NOMO-1 (cell line): ENCODE data around the gene BTBD19.
A peak's percentile ranks its signal among the peaks of the same experiment; 100 is the strongest.
"Not testable (repeated sequence)": the region's sequence is repeated elsewhere in the genome, so short reads cannot be mapped to it uniquely, and the experiment has no call there.

Source experiments
- DNase-seq, 2 experiments: peaks; one replicate each; lab custom pipeline; 2025; ENCODE audit not compliant: unreplicated experiment in 2 of 2; lab: John Stamatoyannopoulos, UW

BTBD19 gene, protein sequence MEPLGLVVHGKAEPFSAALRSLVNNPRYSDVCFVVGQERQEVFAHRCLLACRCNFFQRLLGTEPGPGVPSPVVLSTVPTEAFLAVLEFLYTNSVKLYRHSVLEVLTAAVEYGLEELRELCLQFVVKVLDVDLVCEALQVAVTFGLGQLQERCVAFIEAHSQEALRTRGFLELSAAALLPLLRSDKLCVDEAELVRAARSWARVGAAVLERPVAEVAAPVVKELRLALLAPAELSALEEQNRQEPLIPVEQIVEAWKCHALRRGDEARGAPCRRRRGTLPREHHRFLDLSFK

GRCh38 chr1:44808063-44808937 lies at the start of gene BTBD19:
Gene BTBD19 (plus strand): TSS chr1:44808523. CDS start chr1:44808821, 298 bp downstream.
- DNase-seq: peak; percentile 20 to 23

- DNase-seq: no peak
Measured at GRCh38 chr1:44759077-44759476, 49.2 kb upstream of the BTBD19 start.

GRCh38 chr1:44760876-44761275 lies 47.4 kb upstream of the BTBD19 start:
- DNase-seq: no peak

GRCh38 chr1:44766421-44766820 lies 41.9 kb upstream of the BTBD19 start:
- DNase-seq: not testable (repeated sequence)

DNA sequence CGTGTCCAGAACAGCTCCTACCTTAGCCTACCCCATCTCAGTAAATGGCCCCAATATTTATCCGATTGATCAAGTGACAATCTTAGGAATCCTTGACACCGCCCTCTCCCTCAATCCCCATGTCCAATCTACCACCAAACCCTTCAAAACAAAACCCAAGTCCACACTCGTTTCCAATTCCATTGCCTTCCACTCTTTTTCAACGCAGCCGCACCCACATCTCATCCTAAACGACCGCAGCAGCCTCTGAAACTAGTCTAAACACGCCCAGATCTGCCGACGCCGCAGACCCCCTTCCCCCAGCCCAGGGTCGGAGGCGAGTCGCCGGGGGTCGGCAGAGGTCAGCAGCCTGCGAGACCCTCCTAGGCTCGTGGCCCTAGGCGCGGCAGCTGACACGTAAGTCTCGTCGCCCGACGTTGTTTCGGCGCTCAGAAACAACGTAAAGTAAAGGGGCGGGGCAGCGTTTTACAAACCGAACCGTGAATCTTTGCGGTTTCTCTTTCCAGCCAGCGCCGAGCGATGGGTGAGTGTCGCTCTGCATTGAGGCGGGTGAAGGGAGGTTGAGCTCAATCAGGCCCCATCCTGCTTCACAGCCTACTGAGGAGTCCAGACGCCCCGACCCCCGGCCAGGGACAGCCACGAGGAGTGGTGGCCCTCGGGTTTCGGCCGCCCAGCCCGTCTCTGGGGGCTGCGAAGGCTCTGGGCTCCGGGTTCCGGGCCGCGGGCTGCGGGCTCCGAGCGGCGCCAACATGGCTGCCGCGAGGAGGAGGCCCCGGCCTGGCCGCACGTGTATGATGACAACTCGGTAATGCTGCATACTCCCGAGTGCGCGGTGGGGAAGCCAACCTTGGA lies 33.0 kb upstream of the BTBD19 start, which contains the start of gene RPS8:
Gene RPS8 (plus strand): TSS at position 463 of the 852 bp plus-strand sequence. CDS start 57 bp downstream, at position 520.
- DNase-seq: peak; percentile 85 to 87

DNA sequence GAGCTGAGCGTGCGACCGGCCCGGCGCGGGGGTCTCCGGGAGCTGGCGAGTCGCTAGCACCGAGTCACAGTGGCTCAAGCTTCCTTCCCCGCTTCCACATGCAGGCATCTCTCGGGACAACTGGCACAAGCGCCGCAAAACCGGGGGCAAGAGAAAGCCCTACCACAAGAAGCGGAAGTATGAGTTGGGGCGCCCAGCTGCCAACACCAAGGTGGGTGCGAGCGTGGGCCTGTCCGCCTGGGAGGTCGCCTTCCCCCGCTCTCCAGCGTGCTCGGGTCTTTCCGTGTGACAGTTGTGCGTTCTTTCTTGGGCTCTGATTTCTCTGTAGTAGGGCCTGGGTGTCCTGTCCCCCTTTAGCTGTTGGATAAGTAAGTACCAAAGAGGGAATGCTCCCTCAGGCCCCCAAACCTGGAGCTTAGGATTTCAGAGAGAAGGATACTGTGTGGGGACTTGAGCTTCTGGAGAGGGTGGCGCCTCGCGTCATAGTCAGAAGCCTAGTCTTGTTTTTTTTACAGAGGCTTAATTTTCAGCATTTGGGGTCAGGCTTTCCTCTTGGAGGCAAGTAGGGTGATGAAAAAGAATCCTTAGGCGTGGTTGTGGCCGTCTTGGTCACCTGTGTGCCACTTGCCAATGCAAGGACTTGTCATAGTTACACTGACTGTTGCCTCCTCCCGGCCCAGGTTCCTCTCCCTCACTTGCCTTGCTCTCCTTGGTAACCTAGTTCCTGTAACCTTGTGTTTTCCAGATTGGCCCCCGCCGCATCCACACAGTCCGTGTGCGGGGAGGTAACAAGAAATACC lies 32.2 kb upstream of the BTBD19 start:
- DNase-seq: peak in 1 of 2 experiments; percentile 25

DNA sequence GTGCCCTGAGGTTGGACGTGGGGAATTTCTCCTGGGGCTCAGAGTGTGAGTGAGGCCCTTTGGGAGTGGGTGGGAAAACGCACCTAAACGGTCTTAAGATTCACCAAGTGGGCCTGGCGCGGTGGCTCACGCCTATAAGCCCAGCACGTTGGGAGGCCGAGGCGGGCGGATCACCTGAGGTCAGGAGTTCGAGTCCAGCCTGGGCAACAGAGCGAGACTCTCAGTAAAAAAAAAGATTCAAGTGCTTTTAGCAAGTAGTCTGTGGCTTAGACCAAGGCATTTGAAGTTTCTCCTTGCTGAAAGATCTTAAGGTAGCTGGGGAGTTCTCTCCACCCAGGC lies 31.6 kb upstream of the BTBD19 start:
- no peak for DNase-seq

GRCh38 chr1:44777547-44777946 lies 30.8 kb upstream of the BTBD19 start:
- no peak for DNase-seq

DNA sequence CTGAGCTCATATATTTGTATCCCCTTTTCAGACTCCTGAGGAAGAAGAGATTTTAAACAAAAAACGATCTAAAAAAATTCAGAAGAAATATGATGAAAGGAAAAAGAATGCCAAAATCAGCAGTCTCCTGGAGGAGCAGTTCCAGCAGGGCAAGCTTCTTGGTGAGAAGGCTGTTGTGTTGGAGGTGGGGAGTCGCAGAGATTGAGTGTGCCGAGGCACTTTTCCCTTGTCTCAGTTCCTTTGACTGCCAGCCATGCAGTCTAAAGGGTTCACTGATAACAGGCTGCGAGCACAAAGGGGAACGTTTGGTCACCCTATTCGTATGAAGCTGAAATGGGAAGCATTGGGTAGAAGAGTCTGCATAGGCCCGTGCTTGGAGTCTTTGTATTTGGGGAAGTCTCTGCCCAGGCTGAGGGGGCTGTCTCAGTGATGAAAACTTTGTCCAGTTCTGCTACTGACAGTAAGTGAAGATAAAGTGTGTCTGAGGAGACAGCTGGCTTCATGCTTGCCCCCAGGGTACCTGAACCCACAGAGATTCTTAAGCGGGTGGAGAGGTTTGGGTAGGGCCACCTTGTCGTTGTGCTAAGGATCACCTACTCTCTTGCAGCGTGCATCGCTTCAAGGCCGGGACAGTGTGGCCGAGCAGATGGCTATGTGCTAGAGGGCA lies 30.2 kb upstream of the BTBD19 start:
- peak in 1 of 2 experiments; percentile 21 for DNase-seq

DNA sequence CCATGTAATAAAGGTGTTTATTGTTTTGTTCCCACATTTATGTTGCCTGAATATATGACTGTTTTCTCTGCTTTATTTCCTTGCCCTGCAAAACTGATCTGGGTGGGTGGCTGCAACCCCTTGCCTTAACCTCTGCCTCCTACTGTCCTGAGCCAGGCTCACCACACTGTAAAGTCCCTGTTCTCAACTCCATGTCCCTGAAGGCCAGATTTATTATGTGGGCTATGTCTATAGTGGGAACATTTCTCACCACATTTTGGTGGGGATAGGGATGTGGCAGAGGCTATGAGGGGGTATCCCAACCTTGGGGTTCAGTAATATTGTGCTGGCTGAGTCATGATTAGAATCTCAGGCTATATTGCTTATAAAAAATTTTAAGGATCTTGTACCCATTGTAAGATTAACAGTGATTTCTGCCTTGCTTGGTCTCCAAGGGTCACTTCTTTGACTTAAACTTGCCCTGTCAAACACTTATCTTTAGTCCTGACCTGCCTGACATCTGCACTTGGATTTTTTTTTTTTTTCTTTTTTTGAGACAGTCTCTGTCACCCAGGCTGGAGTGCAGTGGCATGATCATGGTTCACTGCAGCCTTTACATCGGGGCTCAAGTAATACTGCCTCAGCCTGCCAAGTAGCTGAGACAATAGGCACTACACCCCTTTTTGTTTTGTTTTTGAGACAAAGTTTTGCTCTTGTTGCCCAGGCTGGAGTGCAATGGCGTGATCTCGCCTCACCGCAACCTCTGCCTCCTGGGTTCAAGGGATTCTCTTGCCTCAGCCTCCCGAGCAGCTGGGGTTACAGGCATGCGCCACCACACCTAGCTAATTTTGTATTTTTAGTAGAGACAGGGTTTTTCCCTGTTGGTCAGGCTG lies 29.4 kb upstream of the BTBD19 start:
- no peak for DNase-seq

GRCh38 chr1:44780583-44781121 lies 27.7 kb upstream of the BTBD19 start:
- no peak for DNase-seq

DNA sequence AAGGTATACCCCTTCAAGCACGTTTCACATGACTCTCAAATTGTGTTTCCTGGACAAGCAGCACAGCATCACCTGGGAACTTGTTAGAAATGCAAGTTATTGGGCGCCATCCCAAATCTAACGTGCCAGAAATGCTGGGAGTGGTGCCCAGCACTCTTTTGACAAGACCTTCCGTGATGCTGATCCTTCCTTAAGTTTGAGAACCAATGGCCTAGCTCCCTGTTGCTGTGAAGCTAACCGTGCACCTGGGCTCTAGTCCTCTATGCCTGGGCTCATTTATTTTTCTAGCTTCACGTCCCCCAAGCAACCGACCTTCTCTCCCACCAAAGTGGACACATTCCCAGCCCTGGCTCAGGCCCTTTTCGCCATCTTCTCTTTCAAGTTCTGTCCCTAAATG lies 24.6 kb upstream of the BTBD19 start:
- no peak for DNase-seq

- no peak for DNase-seq
Measured at GRCh38 chr1:44784094-44785028, 24.0 kb upstream of the BTBD19 start.

GRCh38 chr1:44785029-44785380 lies 23.3 kb upstream of the BTBD19 start:
- no peak for DNase-seq

- DNase-seq: no peak
Measured at GRCh38 chr1:44785501-44786137, 22.7 kb upstream of the BTBD19 start.

GRCh38 chr1:44786138-44786840 lies 22.0 kb upstream of the BTBD19 start:
- DNase-seq: peak; percentile 57 to 60
